Activated T-helper 2 cell treated with anti-CD3 and anti-CD28 coated beads, Interferon-gamma antibody, Interleukin-2, Interleukin-4, amounts not matched to agents 10 μg/mL and 5 μg/mL and 100 μg/mL, durations not matched to agents 14 hours and 24 hours and 36 hours (primary cell): Measurements from ENCODE around the gene PKD2. TPM values are rescaled to one million over a fixed set of nuclear protein-coding genes. Genes with fewer than 3 reads are reported as not detected.

ENCODE experiments used
- DNase-seq: peaks from one replicate; pipeline ENCODE4 v3.0.0; 2021; ENCODE audit warnings: low spot score
- H3K27ac Mint-ChIP-seq: one replicate; pipeline ENCODE4 v1.8.0; 2021; ENCODE audit warnings: mixed read lengths
- H3K27me3 Mint-ChIP-seq: one replicate; pipeline ENCODE4 v1.8.0; 2021; ENCODE audit warnings: low read depth, mixed read lengths
- H3K36me3 Mint-ChIP-seq: one replicate; pipeline ENCODE4 v1.8.0; 2021; ENCODE audit warnings: low read depth, mixed read lengths
- H3K4me1 Mint-ChIP-seq: one replicate; pipeline ENCODE4 v1.8.0; 2021; ENCODE audit warnings: low read depth, mixed read lengths
- H3K4me3 Mint-ChIP-seq: one replicate; pipeline ENCODE4 v1.8.0; 2021; ENCODE audit warnings: low read depth, mild to moderate bottlenecking, moderate library complexity, mixed read lengths
- H3K9me3 Mint-ChIP-seq: one replicate; pipeline ENCODE4 v1.8.0; 2021; ENCODE audit warnings: mixed read lengths
- intact Hi-C: fragments of 100-400 bp; cut with micrococcal nuclease; formaldehyde crosslinking; loops from one replicate; pipeline ENCODE4 v1.15.1; 2023
- total RNA-seq: library from RNA; stranded (reverse); gene quantifications from 2 replicates; pipeline ENCODE4 v1.2.3, GENCODE V29; 2022

Gene PKD2
- total RNA-seq, 1 donor from 2014 or later, result 13.6 TPM

DNA sequence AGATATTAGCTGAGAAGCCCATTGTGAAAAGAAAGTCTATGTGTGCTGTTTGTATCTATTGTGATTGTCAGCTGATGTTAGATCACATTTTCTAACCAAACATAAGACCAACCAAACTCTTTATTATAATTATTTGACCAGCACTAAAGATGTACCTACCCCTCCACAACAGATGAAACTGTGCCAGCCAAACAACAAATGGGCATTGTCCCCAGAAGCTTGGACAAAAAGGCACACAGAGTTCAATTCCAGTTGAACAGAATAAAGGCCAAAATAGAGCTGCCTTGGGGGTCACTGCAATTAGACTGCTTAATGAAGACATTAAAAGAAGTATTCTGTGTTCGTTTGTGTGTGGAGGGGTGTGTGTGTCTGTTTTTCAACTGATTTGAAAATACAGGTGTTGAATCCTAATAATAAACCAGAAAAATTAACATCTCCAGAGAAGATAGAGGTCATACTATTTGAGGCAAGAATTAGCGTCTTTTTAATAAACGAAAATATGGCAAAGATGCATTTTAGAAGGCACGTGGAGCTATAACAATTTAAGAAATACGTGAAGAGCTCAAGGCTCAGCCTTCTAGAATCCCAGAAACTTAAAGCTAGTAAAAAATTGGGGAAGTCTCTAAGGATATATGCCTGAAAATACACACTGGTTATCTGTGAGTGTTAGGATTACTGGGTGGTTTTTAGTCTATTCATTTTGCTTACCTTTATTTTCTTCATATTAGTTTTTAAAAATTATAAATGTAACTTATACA lies 29.7 kb upstream of the PKD2 start:
- Mint-ChIP-seq H3K9me3 (no peaks in the 10 kb centered on the region), H3K36me3 (no peaks in the 10 kb centered on the region)

DNA sequence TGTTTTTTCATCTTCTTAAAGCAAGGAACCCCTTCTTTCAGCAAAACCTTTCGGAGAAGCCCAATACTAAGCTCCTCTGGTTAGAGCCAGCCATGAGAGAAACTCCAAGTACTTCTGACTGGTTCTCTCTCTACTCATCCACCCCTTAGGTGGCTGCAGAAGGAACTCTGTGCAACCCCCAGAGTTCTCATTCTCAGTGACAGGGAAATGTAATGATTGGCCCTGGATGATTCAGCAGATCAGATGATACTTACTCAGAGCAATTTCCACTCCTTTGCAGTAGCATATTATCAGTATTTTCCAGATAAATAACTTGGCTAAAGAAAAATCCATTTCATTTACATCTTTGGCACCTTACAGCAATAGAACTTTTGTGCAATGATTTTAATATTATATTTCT lies 28.8 kb upstream of the PKD2 start:
- intact Hi-C loops, result loop anchor here (5.0 kb wide), 1 partner anchor 234 kb away; no protein-coding TSS in a partner anchor
- DNase-seq, result no peak
- no peak overlapping the region for H3K4me3 Mint-ChIP-seq
- peaks cover 6% of the 10 kb centered on the region for H3K4me1 Mint-ChIP-seq
- H3K36me3 Mint-ChIP-seq, result no peaks in the 10 kb centered on the region
- peaks cover 37% of the 10 kb centered on the region for H3K27me3 Mint-ChIP-seq
- no peak overlapping the region for H3K27ac Mint-ChIP-seq
- no peaks in the 10 kb centered on the region for H3K9me3 Mint-ChIP-seq

More for the DNA sequence above, 29.7 kb upstream of the PKD2 start:
- Mint-ChIP-seq H3K4me1 (peaks cover 6% of the 10 kb centered on the region), H3K4me3 (no peak overlapping the region), H3K27me3 (peaks cover 41% of the 10 kb centered on the region), H3K27ac (no peak overlapping the region)
- intact Hi-C loops, result loop anchor here (5.0 kb wide), 1 partner anchor 235 kb away; no protein-coding TSS in a partner anchor
- DNase-seq, result no peak

DNA sequence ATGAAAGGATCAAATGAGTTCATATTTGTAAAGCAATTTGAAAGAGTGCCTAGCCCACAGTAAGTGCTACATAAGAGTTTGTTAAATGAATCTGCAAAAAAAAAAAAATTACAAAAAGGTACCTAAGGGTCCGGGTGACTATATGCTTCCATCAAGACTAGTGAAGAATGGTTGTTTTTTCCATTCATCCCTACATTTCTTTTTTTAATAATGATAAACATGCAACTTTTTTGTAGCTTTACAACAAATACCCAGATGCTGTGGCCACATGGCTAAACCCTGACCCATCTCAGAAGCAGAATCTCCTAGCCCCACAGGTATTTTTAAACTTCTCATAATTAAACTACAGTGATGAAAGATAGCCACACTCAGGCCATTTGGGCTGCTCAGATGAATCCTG lies 27.6 kb upstream of the PKD2 start:
- peaks cover 6% of the 10 kb centered on the region for H3K4me1 Mint-ChIP-seq
- H3K9me3 Mint-ChIP-seq, result no peaks in the 10 kb centered on the region
- H3K27me3 Mint-ChIP-seq, result peaks cover 39% of the 10 kb centered on the region

DNA sequence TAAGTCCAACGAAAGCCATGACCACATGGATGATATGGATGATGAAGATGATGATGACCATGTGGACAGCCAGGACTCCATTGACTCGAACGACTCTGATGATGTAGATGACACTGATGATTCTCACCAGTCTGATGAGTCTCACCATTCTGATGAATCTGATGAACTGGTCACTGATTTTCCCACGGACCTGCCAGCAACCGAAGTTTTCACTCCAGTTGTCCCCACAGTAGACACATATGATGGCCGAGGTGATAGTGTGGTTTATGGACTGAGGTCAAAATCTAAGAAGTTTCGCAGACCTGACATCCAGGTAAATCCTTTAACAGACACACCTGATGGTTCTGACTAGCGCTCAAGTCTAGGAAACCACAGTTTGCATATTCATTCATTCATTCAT lies 25.9 kb upstream of the PKD2 start:
- H3K27ac Mint-ChIP-seq, result no peak overlapping the region
- H3K27me3 Mint-ChIP-seq, result peaks cover 37% of the 10 kb centered on the region
- no peaks in the 10 kb centered on the region for H3K9me3 Mint-ChIP-seq
- no peak overlapping the region for H3K4me3 Mint-ChIP-seq
- no peak for DNase-seq
- no peaks in the 10 kb centered on the region for H3K36me3 Mint-ChIP-seq
- H3K4me1 Mint-ChIP-seq, result no peaks in the 10 kb centered on the region
- intact Hi-C loops, result no loop called here

More for the DNA sequence above, 27.6 kb upstream of the PKD2 start:
- no peak overlapping the region for H3K27ac Mint-ChIP-seq
- DNase-seq, result no peak
- H3K4me3 Mint-ChIP-seq, result no peak overlapping the region
- H3K36me3 Mint-ChIP-seq, result no peaks in the 10 kb centered on the region
- intact Hi-C loops, result loop anchor here (5.0 kb wide), 1 partner anchor 232 kb away; no protein-coding TSS in a partner anchor

DNA sequence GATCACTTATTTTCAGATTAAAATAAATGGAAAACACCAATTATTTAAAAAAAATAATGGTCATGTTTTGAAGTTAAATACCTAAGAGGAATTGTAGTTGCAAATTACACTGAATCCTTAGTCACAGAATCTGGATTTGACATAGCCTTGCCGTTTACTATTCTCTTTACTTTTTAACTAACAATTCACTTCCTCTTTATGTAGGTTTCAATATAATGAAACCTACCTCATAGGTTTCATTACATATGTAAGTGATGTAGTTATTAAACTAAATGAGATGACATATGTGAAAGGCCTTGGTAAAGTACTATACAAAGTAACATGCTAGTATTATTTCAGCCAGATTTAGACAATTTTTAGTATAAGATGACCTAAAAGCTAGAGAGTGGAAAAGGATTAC lies 25.4 kb upstream of the PKD2 start:
- no peak overlapping the region for H3K27ac Mint-ChIP-seq
- no peaks in the 10 kb centered on the region for H3K36me3 Mint-ChIP-seq
- H3K4me3 Mint-ChIP-seq, result no peak overlapping the region
- H3K4me1 Mint-ChIP-seq, result no peaks in the 10 kb centered on the region
- intact Hi-C loops, result no loop called here
- no peaks in the 10 kb centered on the region for H3K9me3 Mint-ChIP-seq
- peaks cover 36% of the 10 kb centered on the region for H3K27me3 Mint-ChIP-seq
- no peak for DNase-seq

DNA sequence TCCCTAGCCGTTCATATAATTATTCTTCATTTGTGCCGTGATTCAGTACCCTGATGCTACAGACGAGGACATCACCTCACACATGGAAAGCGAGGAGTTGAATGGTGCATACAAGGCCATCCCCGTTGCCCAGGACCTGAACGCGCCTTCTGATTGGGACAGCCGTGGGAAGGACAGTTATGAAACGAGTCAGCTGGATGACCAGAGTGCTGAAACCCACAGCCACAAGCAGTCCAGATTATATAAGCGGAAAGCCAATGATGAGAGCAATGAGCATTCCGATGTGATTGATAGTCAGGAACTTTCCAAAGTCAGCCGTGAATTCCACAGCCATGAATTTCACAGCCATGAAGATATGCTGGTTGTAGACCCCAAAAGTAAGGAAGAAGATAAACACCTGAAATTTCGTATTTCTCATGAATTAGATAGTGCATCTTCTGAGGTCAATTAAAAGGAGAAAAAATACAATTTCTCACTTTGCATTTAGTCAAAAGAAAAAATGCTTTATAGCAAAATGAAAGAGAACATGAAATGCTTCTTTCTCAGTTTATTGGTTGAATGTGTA lies 24.9 kb upstream of the PKD2 start:
- no peak for DNase-seq
- Mint-ChIP-seq H3K36me3 (no peaks in the 10 kb centered on the region), H3K9me3 (no peaks in the 10 kb centered on the region), H3K4me1 (no peaks in the 10 kb centered on the region), H3K4me3 (no peak overlapping the region), H3K27ac (no peak overlapping the region), H3K27me3 (peaks cover 37% of the 10 kb centered on the region)
- intact Hi-C loops, result no loop called here

DNA sequence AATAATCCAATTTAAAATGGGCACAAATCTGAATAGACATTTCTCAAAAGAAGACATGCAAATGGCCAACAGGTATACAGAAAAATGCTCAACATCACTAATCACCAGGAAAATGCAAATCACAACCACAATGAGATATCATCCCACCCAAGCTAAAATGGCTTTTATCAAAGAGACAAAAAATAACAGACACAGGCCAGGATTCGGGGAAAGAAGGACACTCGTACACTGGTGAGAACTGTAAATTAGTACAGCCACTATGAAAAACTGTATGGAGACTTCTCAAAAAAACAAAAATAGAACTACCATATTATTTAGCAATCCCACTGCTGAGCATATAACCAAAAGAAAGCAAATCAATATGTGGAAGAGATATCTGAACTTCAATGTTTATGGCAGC lies 23.4 kb upstream of the PKD2 start:
- no peak overlapping the region for H3K27ac Mint-ChIP-seq
- no peak for DNase-seq
- H3K9me3 Mint-ChIP-seq, result no peaks in the 10 kb centered on the region
- intact Hi-C loops, result loop anchor here (2.0 kb wide), 2 partner anchors 135 to 305 kb away; no protein-coding TSS in a partner anchor
- H3K4me3 Mint-ChIP-seq, result no peak overlapping the region
- H3K4me1 Mint-ChIP-seq, result no peaks in the 10 kb centered on the region
- no peaks in the 10 kb centered on the region for H3K36me3 Mint-ChIP-seq
- H3K27me3 Mint-ChIP-seq, result peaks cover 39% of the 10 kb centered on the region

DNA sequence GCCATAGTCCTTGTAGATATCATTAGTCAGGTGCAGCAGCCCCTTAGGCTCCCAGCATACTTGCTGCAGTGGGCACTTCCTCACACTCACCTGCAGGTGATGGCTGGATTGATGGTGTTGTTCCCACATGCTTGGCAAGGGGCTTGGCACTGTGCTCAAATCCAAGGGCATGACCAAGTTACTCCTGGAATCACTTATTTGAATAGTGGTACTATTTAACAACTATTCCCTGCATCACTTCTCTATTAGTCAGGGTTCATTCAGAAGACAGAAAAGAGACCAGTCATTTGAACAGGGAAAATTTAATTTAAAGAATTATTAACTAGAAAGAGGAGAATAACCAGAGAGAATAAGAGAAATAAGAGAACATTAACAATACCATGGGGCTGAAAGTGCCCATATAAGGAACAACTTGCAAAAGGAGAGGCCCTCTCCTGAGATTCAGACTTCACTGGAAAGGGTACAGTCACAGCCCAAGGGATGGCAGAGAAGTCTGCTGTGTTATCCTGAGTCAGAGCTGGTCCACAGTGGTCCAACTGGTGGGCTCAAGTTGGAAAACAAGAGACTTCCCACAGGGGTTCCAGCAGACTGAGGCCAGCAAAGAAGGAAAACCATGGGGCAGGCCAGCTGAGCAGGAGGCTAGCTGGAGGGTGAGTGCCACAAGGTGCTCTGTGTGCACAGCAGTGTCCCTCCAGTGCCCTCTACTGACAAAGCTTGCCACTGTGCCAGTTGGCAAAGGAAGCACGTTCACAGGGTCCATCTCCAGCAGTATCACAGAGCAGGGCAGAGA lies 22.1 kb upstream of the PKD2 start:
- intact Hi-C loops, result loop anchor here (2.0 kb wide), 2 partner anchors 136 to 306 kb away; no protein-coding TSS in a partner anchor
- Mint-ChIP-seq H3K9me3 (no peaks in the 10 kb centered on the region), H3K4me3 (no peak overlapping the region), H3K36me3 (no peaks in the 10 kb centered on the region), H3K27me3 (peaks cover 37% of the 10 kb centered on the region), H3K27ac (no peak overlapping the region), H3K4me1 (peaks cover 8% of the 10 kb centered on the region)
- DNase-seq, result no peak

DNA sequence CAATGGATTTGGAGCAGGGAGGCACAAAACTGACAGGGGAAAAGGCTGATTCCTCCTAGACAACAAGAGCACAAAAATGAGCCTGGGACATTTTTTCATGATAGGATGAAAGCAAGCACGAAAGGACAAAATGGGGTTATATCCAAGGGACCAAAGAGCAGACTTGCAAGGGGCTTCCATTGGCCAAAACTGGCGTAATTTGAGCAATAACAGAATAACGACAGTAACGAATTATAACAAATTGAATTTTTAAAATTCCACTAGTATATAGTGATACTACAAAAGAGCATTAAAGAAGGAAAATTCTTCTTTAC lies 21.6 kb upstream of the PKD2 start:
- intact Hi-C loops, result loop anchor here (2.0 kb wide), 2 partner anchors 137 to 307 kb away; no protein-coding TSS in a partner anchor

DNA sequence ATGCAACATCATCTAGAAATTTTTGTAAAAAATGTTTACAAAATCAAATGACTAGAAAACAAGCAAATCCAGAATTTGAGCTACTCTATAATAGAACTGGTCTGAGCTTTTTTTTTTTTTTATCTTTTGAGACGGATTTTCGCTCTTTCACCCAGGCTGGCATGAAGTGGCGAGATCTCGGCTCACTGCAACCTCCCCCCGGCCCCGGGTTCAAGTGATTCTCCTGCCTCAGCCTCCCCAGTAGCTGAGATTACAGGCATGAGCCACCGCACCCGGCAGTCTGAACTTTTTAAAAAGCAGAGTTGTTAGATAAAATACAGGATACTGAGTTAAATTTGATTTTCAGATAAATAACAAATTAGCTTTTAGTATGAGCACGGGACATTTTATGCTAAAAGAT lies 20.9 kb upstream of the PKD2 start:
- H3K4me3 Mint-ChIP-seq, result no peak overlapping the region
- DNase-seq, result no peak
- H3K36me3 Mint-ChIP-seq, result no peaks in the 10 kb centered on the region
- peaks cover 16% of the 10 kb centered on the region for H3K4me1 Mint-ChIP-seq
- no peak overlapping the region for H3K27ac Mint-ChIP-seq
- H3K9me3 Mint-ChIP-seq, result no peaks in the 10 kb centered on the region
- peaks cover 33% of the 10 kb centered on the region for H3K27me3 Mint-ChIP-seq
- intact Hi-C loops, result no loop called here

More for the DNA sequence above, 21.6 kb upstream of the PKD2 start:
- no peaks in the 10 kb centered on the region for H3K9me3 Mint-ChIP-seq
- H3K36me3 Mint-ChIP-seq, result no peaks in the 10 kb centered on the region
- DNase-seq, result no peak
- no peak overlapping the region for H3K27ac Mint-ChIP-seq
- H3K4me1 Mint-ChIP-seq, result peaks cover 11% of the 10 kb centered on the region
- peaks cover 37% of the 10 kb centered on the region for H3K27me3 Mint-ChIP-seq
- H3K4me3 Mint-ChIP-seq, result no peak overlapping the region

DNA sequence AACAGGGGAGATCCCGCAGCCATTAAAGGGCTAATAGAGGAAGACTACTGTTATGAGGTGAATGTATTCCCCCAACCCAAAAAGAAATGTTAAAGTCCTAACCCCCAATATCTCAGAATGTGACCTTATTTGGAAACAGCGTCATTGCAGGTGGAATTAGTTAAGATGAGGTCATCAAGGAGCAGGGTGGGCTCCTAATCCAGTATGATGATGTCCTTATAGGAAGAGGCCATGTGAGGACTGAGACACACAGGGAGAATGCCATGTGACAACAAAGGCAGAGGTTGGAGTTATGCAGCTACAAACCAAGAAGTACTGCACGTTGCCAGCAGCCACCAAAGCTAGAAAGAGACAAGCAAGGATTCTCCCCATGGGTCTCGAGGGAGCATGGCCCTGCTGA lies 17.7 kb upstream of the PKD2 start:
- Mint-ChIP-seq H3K4me1 (peaks cover 30% of the 10 kb centered on the region), H3K4me3 (no peak overlapping the region), H3K9me3 (no peaks in the 10 kb centered on the region), H3K36me3 (no peaks in the 10 kb centered on the region), H3K27me3 (peaks cover 22% of the 10 kb centered on the region), H3K27ac (no peak overlapping the region)
- DNase-seq, result no peak
- intact Hi-C loops, result no loop called here

DNA sequence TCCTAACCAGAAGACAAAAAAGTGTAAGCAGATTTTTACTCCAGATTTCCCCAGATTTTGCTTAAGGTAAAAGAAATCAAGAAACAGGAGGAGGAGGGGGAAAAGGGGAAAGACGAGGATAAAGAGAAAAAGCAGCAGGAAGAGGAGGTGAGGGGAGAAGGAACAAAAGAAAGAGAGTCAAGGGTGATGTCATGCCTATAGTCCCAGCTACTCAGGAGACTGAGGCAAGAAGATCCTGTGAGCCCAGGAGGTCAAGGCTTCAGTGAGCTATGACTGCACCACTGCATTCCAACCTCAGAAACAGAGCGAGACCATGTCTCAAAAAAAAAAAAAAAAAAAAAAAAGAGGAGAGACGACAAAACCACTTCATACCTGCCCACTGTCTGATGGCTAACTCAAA lies 12.0 kb upstream of the PKD2 start:
- no peak overlapping the region for H3K4me3 Mint-ChIP-seq

More for the DNA sequence above, 12.0 kb upstream of the PKD2 start:
- H3K4me1 Mint-ChIP-seq, result peaks cover 21% of the 10 kb centered on the region
- no peak overlapping the region for H3K27ac Mint-ChIP-seq
- H3K9me3 Mint-ChIP-seq, result no peaks in the 10 kb centered on the region
- intact Hi-C loops, result no loop called here
- no peaks in the 10 kb centered on the region for H3K36me3 Mint-ChIP-seq
- DNase-seq, result no peak
- peaks cover 26% of the 10 kb centered on the region for H3K27me3 Mint-ChIP-seq
